H7 (cell line): Measurements from ENCODE around the gene LAMB2. TPM values are rescaled to one million over a fixed set of nuclear protein-coding genes. Genes with fewer than 3 reads are reported as not detected.

ENCODE experiments used
- DNase-seq: peaks from one replicate; pipeline ENCODE4 v3.0.0; 2012
- H3K27me3 ChIP-seq: 2 replicates; pipeline ENCODE4 v1.6.0; 2011; ENCODE audit warnings: mild to moderate bottlenecking, low read length; ENCODE audit not compliant: control insufficient read depth, insufficient read depth
- H3K36me3 ChIP-seq: replicated peaks from 2 replicates; pipeline ENCODE4 v1.5.1; 2011; ENCODE audit warnings: low read length; ENCODE audit not compliant: control insufficient read depth, insufficient read depth
- H3K4me3 ChIP-seq: 2 replicates; pipeline ENCODE4 v1.5.1; 2011; ENCODE audit warnings: low read depth, mild to moderate bottlenecking, control low read depth, low read length, moderate library complexity; ENCODE audit not compliant: insufficient read depth
- total RNA-seq: library from RNA; depleted of rRNA; stranded (reverse); fragments of >200 nt; shearing (Covaris generic); gene quantifications from 2 replicates; pipeline ENCODE4 v1.2.3, GENCODE V29; 2014

Gene LAMB2
- total RNA-seq, 1 experiment from 2014 or later, result 81.1 TPM

GRCh38 chr3:49166752-49167556 is 34.1 kb upstream of the LAMB2 start:
- H3K4me3 ChIP-seq, result peak overlapping the region; percentile 89
- H3K36me3 ChIP-seq, result peaks cover 11% of the 10 kb centered on the region
- peaks cover 3% of the 10 kb centered on the region; the same call in 1 of the 2 replicates for H3K27me3 ChIP-seq
- no peak for DNase-seq

- peak; percentile 96 for DNase-seq
- peak within 1 kb of the TSS; percentile 89 for H3K4me3 ChIP-seq
- H3K36me3 ChIP-seq, result peaks cover 13% of the 10 kb centered on the region
- peaks cover 2% of the 10 kb centered on the region; the same call in 1 of the 2 replicates for H3K27me3 ChIP-seq
These were observed 33.2 kb upstream of the LAMB2 start, which contains the start of gene CCDC71 for GRCh38 chr3:49165771-49166751. CCDC71 (minus strand) TSS chr3:49166331; CDS start chr3:49164208, 2,123 bp downstream.

- H3K4me3 ChIP-seq, result peak overlapping the region; percentile 89
- DNase-seq, result peak; percentile 73
These were observed 32.3 kb upstream of the LAMB2 start for GRCh38 chr3:49164983-49165720.

GRCh38 chr3:49163609-49164008 is 30.8 kb upstream of the LAMB2 start:
- H3K4me3 ChIP-seq, result no peak overlapping the region
- H3K27me3 ChIP-seq, result peaks cover 2% of the 10 kb centered on the region; the same call in 1 of the 2 replicates
- DNase-seq, result no peak
- peaks cover 13% of the 10 kb centered on the region for H3K36me3 ChIP-seq

More at GRCh38 chr3:49164983-49165720, 32.3 kb upstream of the LAMB2 start:
- H3K27me3 ChIP-seq, result peaks cover 2% of the 10 kb centered on the region; the same call in 1 of the 2 replicates
- peaks cover 13% of the 10 kb centered on the region for H3K36me3 ChIP-seq

GRCh38 chr3:49162751-49163419 is 30.0 kb upstream of the LAMB2 start:
- DNase-seq, result no peak
- H3K4me3 ChIP-seq, result no peak overlapping the region

GRCh38 chr3:49161808-49162530 is 29.1 kb upstream of the LAMB2 start:
- Histone ChIP-seq H3K27me3 (no peaks in the 10 kb centered on the region), H3K4me3 (no peak overlapping the region), H3K36me3 (peaks cover 13% of the 10 kb centered on the region)
- no peak for DNase-seq

More at GRCh38 chr3:49162751-49163419, 30.0 kb upstream of the LAMB2 start:
- H3K27me3 ChIP-seq, result peaks cover 2% of the 10 kb centered on the region; the same call in 1 of the 2 replicates
- H3K36me3 ChIP-seq, result peaks cover 13% of the 10 kb centered on the region

GRCh38 chr3:49161197-49161596 is 28.3 kb upstream of the LAMB2 start:
- Histone ChIP-seq H3K27me3 (no peaks in the 10 kb centered on the region), H3K4me3 (no peak overlapping the region), H3K36me3 (peaks cover 13% of the 10 kb centered on the region)
- no peak for DNase-seq

- Histone ChIP-seq H3K27me3 (no peaks in the 10 kb centered on the region), H3K4me3 (no peak overlapping the region), H3K36me3 (peaks cover 9% of the 10 kb centered on the region)
- no peak for DNase-seq
These were observed 25.9 kb upstream of the LAMB2 start for GRCh38 chr3:49158792-49159191.

GRCh38 chr3:49158103-49158709 is 25.4 kb upstream of the LAMB2 start:
- Histone ChIP-seq H3K27me3 (no peaks in the 10 kb centered on the region), H3K4me3 (no peak overlapping the region), H3K36me3 (peaks cover 4% of the 10 kb centered on the region)
- peak; percentile 88 for DNase-seq

- Histone ChIP-seq H3K27me3 (no peaks in the 10 kb centered on the region), H3K36me3 (0 out of 2 replicates have a peak, but pooled peaks cover 2% of the 10 kb centered on the region), H3K4me3 (no peak overlapping the region)
- no peak for DNase-seq
These were observed 24.4 kb upstream of the LAMB2 start for GRCh38 chr3:49157289-49157688.

- Histone ChIP-seq H3K36me3 (no peaks in the 10 kb centered on the region), H3K4me3 (no peak overlapping the region), H3K27me3 (no peaks in the 10 kb centered on the region; the same call in 1 of the 2 replicates)
- DNase-seq, result no peak
These were observed 20.6 kb upstream of the LAMB2 start for GRCh38 chr3:49153349-49153912.

GRCh38 chr3:49151610-49152009 is 18.8 kb upstream of the LAMB2 start:
- no peak for DNase-seq
- no peak overlapping the region for H3K4me3 ChIP-seq
- H3K36me3 ChIP-seq, result no peaks in the 10 kb centered on the region
- H3K27me3 ChIP-seq, result no peaks in the 10 kb centered on the region; the same call in 1 of the 2 replicates
